Measurements from ENCODE around the gene PICALM. TPM values are rescaled to one million over a fixed set of nuclear protein-coding genes. Genes with fewer than 3 reads are reported as not detected.

The PICALM gene
- total and polyA plus RNA-seq, 2 of the 13 experiments (the other 11 are each of a cell fraction or from before 2014, with no cell fraction given): 97.6 to 154 TPM

DNA sequence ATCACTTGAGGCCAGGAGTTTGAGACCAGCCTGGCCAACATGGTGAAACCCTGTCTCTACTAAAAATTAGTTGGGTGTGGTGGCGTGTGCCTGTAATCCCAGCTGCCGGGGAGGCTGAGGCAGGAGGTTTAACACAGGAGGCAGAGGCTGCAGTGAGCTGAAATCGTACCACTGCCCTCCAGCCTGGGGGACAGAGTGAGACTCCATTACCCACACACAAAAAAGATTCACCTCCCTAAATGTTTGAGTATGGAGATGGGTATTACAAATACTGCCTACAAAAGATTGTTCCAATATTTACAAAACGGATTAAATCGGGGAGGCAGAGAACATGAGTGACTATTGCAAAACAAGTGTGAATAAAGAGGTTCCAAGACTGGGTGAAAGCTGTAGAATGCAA lies 98.3 kb downstream of the PICALM start (continued):
- TF ChIP-seq, protein P1, sequence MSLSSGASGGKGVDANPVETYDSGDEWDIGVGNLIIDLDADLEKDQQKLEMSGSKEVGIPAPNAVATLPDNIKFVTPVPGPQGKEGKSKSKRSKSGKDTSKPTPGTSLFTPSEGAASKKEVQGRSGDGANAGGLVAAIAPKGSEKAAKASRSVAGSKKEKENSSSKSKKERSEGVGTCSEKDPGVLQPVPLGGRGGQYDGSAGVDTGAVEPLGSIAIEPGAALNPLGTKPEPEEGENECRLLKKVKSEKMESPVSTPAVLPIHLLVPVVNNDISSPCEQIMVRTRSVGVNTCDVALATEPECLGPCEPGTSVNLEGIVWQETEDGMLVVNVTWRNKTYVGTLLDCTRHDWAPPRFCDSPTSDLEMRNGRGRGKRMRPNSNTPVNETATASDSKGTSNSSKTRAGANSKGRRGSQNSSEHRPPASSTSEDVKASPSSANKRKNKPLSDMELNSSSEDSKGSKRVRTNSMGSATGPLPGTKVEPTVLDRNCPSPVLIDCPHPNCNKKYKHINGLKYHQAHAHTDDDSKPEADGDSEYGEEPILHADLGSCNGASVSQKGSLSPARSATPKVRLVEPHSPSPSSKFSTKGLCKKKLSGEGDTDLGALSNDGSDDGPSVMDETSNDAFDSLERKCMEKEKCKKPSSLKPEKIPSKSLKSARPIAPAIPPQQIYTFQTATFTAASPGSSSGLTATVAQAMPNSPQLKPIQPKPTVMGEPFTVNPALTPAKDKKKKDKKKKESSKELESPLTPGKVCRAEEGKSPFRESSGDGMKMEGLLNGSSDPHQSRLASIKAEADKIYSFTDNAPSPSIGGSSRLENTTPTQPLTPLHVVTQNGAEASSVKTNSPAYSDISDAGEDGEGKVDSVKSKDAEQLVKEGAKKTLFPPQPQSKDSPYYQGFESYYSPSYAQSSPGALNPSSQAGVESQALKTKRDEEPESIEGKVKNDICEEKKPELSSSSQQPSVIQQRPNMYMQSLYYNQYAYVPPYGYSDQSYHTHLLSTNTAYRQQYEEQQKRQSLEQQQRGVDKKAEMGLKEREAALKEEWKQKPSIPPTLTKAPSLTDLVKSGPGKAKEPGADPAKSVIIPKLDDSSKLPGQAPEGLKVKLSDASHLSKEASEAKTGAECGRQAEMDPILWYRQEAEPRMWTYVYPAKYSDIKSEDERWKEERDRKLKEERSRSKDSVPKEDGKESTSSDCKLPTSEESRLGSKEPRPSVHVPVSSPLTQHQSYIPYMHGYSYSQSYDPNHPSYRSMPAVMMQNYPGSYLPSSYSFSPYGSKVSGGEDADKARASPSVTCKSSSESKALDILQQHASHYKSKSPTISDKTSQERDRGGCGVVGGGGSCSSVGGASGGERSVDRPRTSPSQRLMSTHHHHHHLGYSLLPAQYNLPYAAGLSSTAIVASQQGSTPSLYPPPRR (CRISPR knock-in tag; IDR thresholded peaks at IDR 0.05; ENCODE audit: borderline replicate concordance): peak; percentile 65; the same call in 1 of the 2 replicates
- TF ChIP-seq MIXL1 (CRISPR knock-in tag; IDR thresholded peaks at IDR 0.05): peak; percentile 53; the same call in 1 of the 2 replicates
- TF ChIP-seq, protein P2, sequence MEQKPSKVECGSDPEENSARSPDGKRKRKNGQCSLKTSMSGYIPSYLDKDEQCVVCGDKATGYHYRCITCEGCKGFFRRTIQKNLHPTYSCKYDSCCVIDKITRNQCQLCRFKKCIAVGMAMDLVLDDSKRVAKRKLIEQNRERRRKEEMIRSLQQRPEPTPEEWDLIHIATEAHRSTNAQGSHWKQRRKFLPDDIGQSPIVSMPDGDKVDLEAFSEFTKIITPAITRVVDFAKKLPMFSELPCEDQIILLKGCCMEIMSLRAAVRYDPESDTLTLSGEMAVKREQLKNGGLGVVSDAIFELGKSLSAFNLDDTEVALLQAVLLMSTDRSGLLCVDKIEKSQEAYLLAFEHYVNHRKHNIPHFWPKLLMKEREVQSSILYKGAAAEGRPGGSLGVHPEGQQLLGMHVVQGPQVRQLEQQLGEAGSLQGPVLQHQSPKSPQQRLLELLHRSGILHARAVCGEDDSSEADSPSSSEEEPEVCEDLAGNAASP (CRISPR knock-in tag; IDR thresholded peaks at IDR 0.05; ENCODE audit: borderline replicate concordance): peak; percentile 35; the same call in 1 of the 2 replicates
- TF ChIP-seq, protein P3, sequence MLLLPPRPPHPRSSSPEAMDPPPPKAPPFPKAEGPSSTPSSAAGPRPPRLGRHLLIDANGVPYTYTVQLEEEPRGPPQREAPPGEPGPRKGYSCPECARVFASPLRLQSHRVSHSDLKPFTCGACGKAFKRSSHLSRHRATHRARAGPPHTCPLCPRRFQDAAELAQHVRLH (CRISPR knock-in tag; IDR thresholded peaks at IDR 0.05; ENCODE audit: borderline replicate concordance, low read depth): no peak
- peak; percentile 79 for TF ChIP-seq HDAC2 (CRISPR knock-in tag; IDR thresholded peaks at IDR 0.05)
- TF ChIP-seq ZMYM2 (CRISPR knock-in tag; IDR thresholded peaks at IDR 0.05): peak; percentile 91
- peak; percentile 30; the same call in 1 of the 2 replicates for TF ChIP-seq HDAC1 (CRISPR knock-in tag; IDR thresholded peaks at IDR 0.05)
- TF ChIP-seq SOX13 (IDR thresholded peaks at IDR 0.05): no peak
- peak in 1 of 2 experiments; percentile 91; a peak in 2 of 4 replicates for TF ChIP-seq SOX13 (CRISPR knock-in tag; conservative IDR thresholded peaks at IDR 0.05 in 1 of 2, IDR thresholded peaks at IDR 0.05 in 1 of 2)
- TF ChIP-seq, protein P4, sequence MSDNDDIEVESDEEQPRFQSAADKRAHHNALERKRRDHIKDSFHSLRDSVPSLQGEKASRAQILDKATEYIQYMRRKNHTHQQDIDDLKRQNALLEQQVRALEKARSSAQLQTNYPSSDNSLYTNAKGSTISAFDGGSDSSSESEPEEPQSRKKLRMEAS (IDR thresholded peaks at IDR 0.05): 0 out of 2 replicates have a peak, but pooled peaks have one; percentile 23
- TF ChIP-seq, protein P5, sequence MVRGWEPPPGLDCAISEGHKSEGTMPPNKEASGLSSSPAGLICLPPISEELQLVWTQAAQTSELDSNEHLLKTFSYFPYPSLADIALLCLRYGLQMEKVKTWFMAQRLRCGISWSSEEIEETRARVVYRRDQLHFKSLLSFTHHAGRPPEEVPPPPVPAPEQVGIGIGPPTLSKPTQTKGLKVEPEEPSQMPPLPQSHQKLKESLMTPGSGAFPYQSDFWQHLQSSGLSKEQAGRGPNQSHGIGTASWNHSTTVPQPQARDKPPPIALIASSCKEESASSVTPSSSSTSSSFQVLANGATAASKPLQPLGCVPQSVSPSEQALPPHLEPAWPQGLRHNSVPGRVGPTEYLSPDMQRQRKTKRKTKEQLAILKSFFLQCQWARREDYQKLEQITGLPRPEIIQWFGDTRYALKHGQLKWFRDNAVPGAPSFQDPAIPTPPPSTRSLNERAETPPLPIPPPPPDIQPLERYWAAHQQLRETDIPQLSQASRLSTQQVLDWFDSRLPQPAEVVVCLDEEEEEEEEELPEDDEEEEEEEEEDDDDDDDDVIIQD (CRISPR knock-in tag; IDR thresholded peaks at IDR 0.05; ENCODE audit: low read depth): peak; percentile 81
- no peak for TF ChIP-seq ZFP41 (CRISPR knock-in tag; IDR thresholded peaks at IDR 0.05; ENCODE audit: borderline replicate concordance)
- no peak for TF ChIP-seq TRIM24 (CRISPR knock-in tag; IDR thresholded peaks at IDR 0.05)
- TF ChIP-seq, protein P6, sequence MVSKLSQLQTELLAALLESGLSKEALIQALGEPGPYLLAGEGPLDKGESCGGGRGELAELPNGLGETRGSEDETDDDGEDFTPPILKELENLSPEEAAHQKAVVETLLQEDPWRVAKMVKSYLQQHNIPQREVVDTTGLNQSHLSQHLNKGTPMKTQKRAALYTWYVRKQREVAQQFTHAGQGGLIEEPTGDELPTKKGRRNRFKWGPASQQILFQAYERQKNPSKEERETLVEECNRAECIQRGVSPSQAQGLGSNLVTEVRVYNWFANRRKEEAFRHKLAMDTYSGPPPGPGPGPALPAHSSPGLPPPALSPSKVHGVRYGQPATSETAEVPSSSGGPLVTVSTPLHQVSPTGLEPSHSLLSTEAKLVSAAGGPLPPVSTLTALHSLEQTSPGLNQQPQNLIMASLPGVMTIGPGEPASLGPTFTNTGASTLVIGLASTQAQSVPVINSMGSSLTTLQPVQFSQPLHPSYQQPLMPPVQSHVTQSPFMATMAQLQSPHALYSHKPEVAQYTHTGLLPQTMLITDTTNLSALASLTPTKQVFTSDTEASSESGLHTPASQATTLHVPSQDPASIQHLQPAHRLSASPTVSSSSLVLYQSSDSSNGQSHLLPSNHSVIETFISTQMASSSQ (IDR thresholded peaks at IDR 0.05; ENCODE audit: low read depth): 0 out of 2 replicates have a peak, but pooled peaks have one; percentile 12
- TF ChIP-seq, protein P6 (CRISPR knock-in tag; IDR thresholded peaks at IDR 0.05; ENCODE audit: borderline replicate concordance): peak; percentile 45; the same call in 1 of the 2 replicates
- TF ChIP-seq ZNF251 (CRISPR knock-in tag; IDR thresholded peaks at IDR 0.05): no peak
